Activated naive CD4-positive, alpha-beta T cell treated with anti-CD3 and anti-CD28 coated beads for 36 hours (primary cell): ENCODE data around the gene SH3BP5. TPM values are rescaled to one million over a fixed set of nuclear protein-coding genes. Genes with fewer than 3 reads are reported as not detected.

ENCODE experiments used
- CTCF ChIA-PET: fragments of 350-600 bp; sonication (Branson Sonifier 250); formaldehyde crosslinking; loops from one replicate; lab custom pipeline; 2021; ENCODE audit warnings: antibody characterized with exemption; lab: Charles Lee
- DNase-seq: peaks from one replicate; pipeline ENCODE4 v3.0.0-alpha.2; 2020
- H3K27ac Mint-ChIP-seq: one replicate; pipeline ENCODE4 v1.8.0; 2021; ENCODE audit warnings: mild to moderate bottlenecking, mixed read lengths
- H3K27me3 Mint-ChIP-seq: one replicate; pipeline ENCODE4 v1.8.0; 2021; ENCODE audit warnings: low read depth, mixed read lengths
- H3K36me3 Mint-ChIP-seq: one replicate; pipeline ENCODE4 v1.8.0; 2021; ENCODE audit warnings: low read depth, mixed read lengths
- H3K4me1 Mint-ChIP-seq: one replicate; pipeline ENCODE4 v1.8.0; 2021; ENCODE audit warnings: low read depth, mixed read lengths
- H3K4me3 Mint-ChIP-seq: one replicate; pipeline ENCODE4 v1.8.0; 2021; ENCODE audit warnings: mild to moderate bottlenecking, moderate library complexity, mixed read lengths
- H3K9me3 Mint-ChIP-seq: one replicate; pipeline ENCODE4 v1.8.0; 2021; ENCODE audit warnings: mixed read lengths
- intact Hi-C: fragments of 100-400 bp; cut with micrococcal nuclease; formaldehyde crosslinking; loops from one replicate; pipeline ENCODE4 v1.15.1; 2023
- total RNA-seq, 2 experiments: library from RNA; stranded (reverse); gene quantifications; one replicate each; pipeline ENCODE4 v1.2.3, GENCODE V29; 2021

The SH3BP5 gene
- total RNA-seq, 2 experiments from 2014 or later, result 7.9 to 9.0 TPM

DNA sequence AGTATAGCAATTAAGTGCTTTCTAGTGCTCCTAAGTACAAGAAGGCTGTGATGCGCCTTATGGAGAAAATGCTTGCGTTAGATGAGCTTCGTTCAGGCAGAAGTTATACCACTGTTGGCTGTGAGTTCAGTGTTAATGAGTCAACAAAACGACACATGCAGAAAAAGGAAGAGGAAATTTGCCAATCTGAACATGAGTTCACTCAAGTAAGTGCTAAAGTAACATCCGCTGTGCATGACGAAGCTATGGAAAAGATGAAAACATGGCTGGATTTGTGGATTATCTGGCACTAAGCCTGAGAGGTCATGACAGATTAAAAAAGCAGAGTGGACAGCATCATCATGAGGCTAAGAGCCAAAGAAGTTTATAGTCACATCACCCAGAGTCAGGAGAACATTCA is 36.9 kb downstream of the SH3BP5 start:
- Mint-ChIP-seq H3K4me1 (peaks cover 69% of the 10 kb centered on the region), H3K36me3 (peaks cover 6% of the 10 kb centered on the region), H3K9me3 (no peaks in the 10 kb centered on the region), H3K4me3 (no peak overlapping the region), H3K27ac (no peak overlapping the region), H3K27me3 (no peaks in the 10 kb centered on the region)
- no peak for DNase-seq
- intact Hi-C loops, result no loop called here
- CTCF ChIA-PET, result interaction anchor here (0.9 to 1.6 kb wide), 5 partner anchors 9 to 176 kb away, joined by 3 to 4 read pairs (median 3); no protein-coding TSS in a partner anchor

DNA sequence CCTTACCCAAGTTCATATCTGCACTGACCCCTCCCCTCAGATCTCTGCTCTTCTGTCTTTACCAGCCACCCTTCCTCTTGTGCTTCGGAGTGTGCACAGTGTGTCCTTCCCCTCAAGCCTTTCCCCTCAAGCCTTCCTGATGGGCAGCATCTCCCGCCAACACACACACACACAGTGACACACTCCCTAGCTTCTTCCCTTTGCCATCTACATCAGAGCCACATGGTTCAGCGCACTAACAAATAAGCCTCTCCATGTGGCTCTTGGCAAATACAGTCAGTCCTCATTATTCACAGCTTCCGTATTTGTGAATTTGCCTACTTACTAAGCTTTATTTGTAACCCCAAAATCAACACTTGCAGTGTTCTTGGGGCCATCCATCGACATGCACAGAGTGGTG is 37.5 kb downstream of the SH3BP5 start:
- DNase-seq, result no peak
- CTCF ChIA-PET, result interaction anchor here (1.0 to 1.6 kb wide), 4 partner anchors 9 to 27 kb away, joined by 3 to 4 read pairs (median 4); no protein-coding TSS in a partner anchor
- peaks cover 68% of the 10 kb centered on the region for H3K4me1 Mint-ChIP-seq
- H3K4me3 Mint-ChIP-seq, result no peak overlapping the region
- H3K27ac Mint-ChIP-seq, result peak overlapping the region; percentile 13
- peaks cover 6% of the 10 kb centered on the region for H3K36me3 Mint-ChIP-seq
- H3K9me3 Mint-ChIP-seq, result no peaks in the 10 kb centered on the region
- intact Hi-C loops, result no loop called here
- no peaks in the 10 kb centered on the region for H3K27me3 Mint-ChIP-seq

DNA sequence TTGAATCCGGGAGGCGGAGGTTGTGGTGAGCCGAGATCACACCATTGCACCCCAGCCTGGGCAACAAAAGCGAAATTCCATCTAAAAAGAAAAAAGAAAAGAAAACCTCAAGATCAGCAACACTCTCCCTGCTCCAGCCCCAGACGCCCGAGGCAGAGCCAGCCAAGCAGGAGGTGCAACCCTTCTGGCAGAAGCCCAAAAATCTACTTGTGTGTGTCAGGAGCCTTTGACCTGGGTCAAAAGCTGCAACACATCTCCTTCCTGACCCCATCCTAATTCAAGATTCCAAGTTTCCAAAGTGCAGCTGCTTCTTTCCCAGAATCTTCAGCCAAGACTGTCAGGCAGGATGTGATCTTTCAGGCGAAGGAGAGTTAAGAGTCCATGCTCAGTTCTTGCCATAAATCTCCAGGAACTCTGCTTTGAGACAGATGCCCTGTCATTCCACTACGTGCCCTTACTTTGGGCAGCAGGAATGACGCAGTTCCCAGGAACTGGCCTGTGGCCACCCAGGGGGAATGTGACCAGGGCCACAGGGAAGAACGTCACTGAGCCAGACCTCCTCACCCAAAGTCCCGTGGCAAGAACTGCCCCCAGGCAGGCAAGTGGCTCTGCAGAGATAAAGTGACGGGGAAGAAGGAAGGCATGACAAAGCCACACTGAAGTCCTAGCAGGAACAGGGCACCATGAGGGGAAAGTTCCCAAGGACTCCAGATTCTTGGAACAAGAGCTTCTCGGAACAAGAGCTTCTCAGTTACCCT is 39.4 kb downstream of the SH3BP5 start:
- Mint-ChIP-seq H3K27me3 (no peaks in the 10 kb centered on the region), H3K27ac (no peak overlapping the region), H3K9me3 (no peaks in the 10 kb centered on the region), H3K4me1 (peaks cover 72% of the 10 kb centered on the region), H3K36me3 (peaks cover 3% of the 10 kb centered on the region), H3K4me3 (no peak overlapping the region)
- intact Hi-C loops, result loop anchor here (1.0 kb wide), 5 partner anchors 17 to 85 kb away; no protein-coding TSS in a partner anchor
- CTCF ChIA-PET, result interaction anchor here (0.6 to 2.4 kb wide), 6 partner anchors 12 to 71 kb away, joined by 3 to 6 read pairs (median 3); no protein-coding TSS in a partner anchor
- DNase-seq, result no peak

- H3K9me3 Mint-ChIP-seq, result no peaks in the 10 kb centered on the region
- H3K27ac Mint-ChIP-seq, result peak overlapping the region; percentile 76
- peak overlapping the region; percentile 0 for H3K4me3 Mint-ChIP-seq
- no peaks in the 10 kb centered on the region for H3K36me3 Mint-ChIP-seq
- CTCF ChIA-PET, result interaction anchor here (0.6 to 2.4 kb wide), 10 partner anchors 13 to 88 kb away, joined by 3 to 6 read pairs (median 4); no protein-coding TSS in a partner anchor
- intact Hi-C loops, result loop anchor here (1.0 kb wide), 5 partner anchors 18 to 86 kb away; no protein-coding TSS in a partner anchor
- peak; percentile 84 for DNase-seq
- H3K4me1 Mint-ChIP-seq, result peaks cover 72% of the 10 kb centered on the region
- H3K27me3 Mint-ChIP-seq, result no peaks in the 10 kb centered on the region
These were observed 40.5 kb downstream of the SH3BP5 start for GRCh38 chr3:15291589-15292541.

- DNase-seq, result no peak
- Mint-ChIP-seq H3K36me3 (no peaks in the 10 kb centered on the region), H3K9me3 (no peaks in the 10 kb centered on the region), H3K27me3 (no peaks in the 10 kb centered on the region), H3K27ac (no peak overlapping the region), H3K4me1 (peaks cover 68% of the 10 kb centered on the region), H3K4me3 (no peak overlapping the region)
- intact Hi-C loops, result no loop called here
- CTCF ChIA-PET, result interaction anchor here (0.6 to 2.1 kb wide), 7 partner anchors 14 to 89 kb away, joined by 3 to 6 read pairs (median 4); no protein-coding TSS in a partner anchor
These were observed 41.6 kb downstream of the SH3BP5 start for GRCh38 chr3:15290736-15291135.

GRCh38 chr3:15289661-15290060 is 42.7 kb downstream of the SH3BP5 start:
- intact Hi-C loops, result loop anchor here (1.0 kb wide), 1 partner anchor 9 kb away; no protein-coding TSS in a partner anchor
- Mint-ChIP-seq H3K36me3 (no peaks in the 10 kb centered on the region), H3K4me3 (no peak overlapping the region), H3K4me1 (peaks cover 61% of the 10 kb centered on the region), H3K27ac (no peak overlapping the region), H3K27me3 (no peaks in the 10 kb centered on the region), H3K9me3 (no peaks in the 10 kb centered on the region)
- CTCF ChIA-PET, result interaction anchor here (0.5 to 3.9 kb wide), 6 partner anchors 11 to 717 kb away, joined by 3 to 18 read pairs (median 6); partner anchors contain the start of gene SH3BP5
- no peak for DNase-seq

GRCh38 chr3:15288331-15289035 is 43.9 kb downstream of the SH3BP5 start:
- intact Hi-C loops, result loop anchor here (1.0 kb wide), 1 partner anchor 10 kb away; no protein-coding TSS in a partner anchor
- Mint-ChIP-seq H3K9me3 (no peaks in the 10 kb centered on the region), H3K27ac (no peak overlapping the region), H3K36me3 (no peaks in the 10 kb centered on the region), H3K4me3 (no peak overlapping the region), H3K4me1 (peaks cover 66% of the 10 kb centered on the region), H3K27me3 (no peaks in the 10 kb centered on the region)
- DNase-seq, result no peak
- CTCF ChIA-PET, result interaction anchor here (1.0 to 3.9 kb wide), 6 partner anchors 11 to 45 kb away, joined by 3 to 18 read pairs (median 6); partner anchors contain the start of gene SH3BP5

GRCh38 chr3:15287565-15288330 is 44.6 kb downstream of the SH3BP5 start:
- no peak overlapping the region for H3K4me3 Mint-ChIP-seq
- intact Hi-C loops, result no loop called here
- H3K27me3 Mint-ChIP-seq, result no peaks in the 10 kb centered on the region
- H3K27ac Mint-ChIP-seq, result no peak overlapping the region
- H3K4me1 Mint-ChIP-seq, result peaks cover 61% of the 10 kb centered on the region
- no peaks in the 10 kb centered on the region for H3K36me3 Mint-ChIP-seq
- DNase-seq, result no peak
- H3K9me3 Mint-ChIP-seq, result no peaks in the 10 kb centered on the region
- CTCF ChIA-PET, result interaction anchor here (0.6 to 3.9 kb wide), 8 partner anchors 10 to 270 kb away, joined by 3 to 18 read pairs (median 3); no protein-coding TSS in a partner anchor

GRCh38 chr3:15286022-15286421 is 46.4 kb downstream of the SH3BP5 start:
- H3K4me1 Mint-ChIP-seq, result peaks cover 52% of the 10 kb centered on the region
- no peaks in the 10 kb centered on the region for H3K27me3 Mint-ChIP-seq
- CTCF ChIA-PET, result interaction anchor here (1.5 to 3.9 kb wide), 3 partner anchors 8 to 17 kb away, joined by 3 to 18 read pairs (median 9); no protein-coding TSS in a partner anchor
- no peak for DNase-seq
- no peaks in the 10 kb centered on the region for H3K36me3 Mint-ChIP-seq
- no peak overlapping the region for H3K27ac Mint-ChIP-seq
- no peaks in the 10 kb centered on the region for H3K9me3 Mint-ChIP-seq
- H3K4me3 Mint-ChIP-seq, result no peak overlapping the region
- intact Hi-C loops, result no loop called here

DNA sequence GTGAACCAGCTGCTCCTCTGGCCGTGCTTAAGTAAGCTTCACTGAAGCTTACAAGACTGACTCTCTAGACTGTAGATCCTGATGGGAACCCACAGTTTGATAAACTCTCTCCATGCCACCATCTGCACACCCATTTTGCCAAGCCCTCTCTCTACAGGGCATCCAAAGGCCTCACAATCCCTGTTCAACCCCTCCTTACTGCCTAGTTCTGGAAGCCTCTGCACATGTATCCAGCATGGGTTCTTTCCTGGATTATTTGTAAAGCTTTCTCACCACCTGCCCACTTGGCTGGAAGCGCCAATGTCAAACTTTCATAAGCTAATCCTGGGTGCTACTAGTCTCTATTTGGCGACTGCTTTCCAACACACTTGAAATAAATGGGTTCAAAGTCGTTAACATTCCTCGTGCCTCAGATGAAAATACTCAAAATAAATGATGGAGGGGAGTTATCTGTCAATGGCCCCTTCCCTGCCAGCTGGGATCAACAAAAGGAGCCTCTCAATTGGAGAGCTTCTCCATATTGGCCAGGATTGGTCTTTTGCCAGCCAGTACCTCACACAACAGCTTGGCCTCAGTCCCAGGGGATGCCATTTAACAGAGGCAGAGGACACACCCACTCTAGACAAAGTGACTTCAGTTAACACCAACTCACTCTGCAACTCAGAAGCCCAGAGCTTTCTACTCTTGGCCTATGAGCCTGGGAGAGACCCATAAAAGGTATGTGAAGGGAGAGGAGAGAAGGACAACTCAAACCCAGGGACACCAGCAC is 48.1 kb downstream of the SH3BP5 start:
- H3K9me3 Mint-ChIP-seq, result no peaks in the 10 kb centered on the region
- no peaks in the 10 kb centered on the region for H3K36me3 Mint-ChIP-seq
- H3K4me3 Mint-ChIP-seq, result no peak overlapping the region
- no peak overlapping the region for H3K27ac Mint-ChIP-seq
- no peaks in the 10 kb centered on the region for H3K27me3 Mint-ChIP-seq
- DNase-seq, result no peak
- peaks cover 54% of the 10 kb centered on the region for H3K4me1 Mint-ChIP-seq
- intact Hi-C loops, result no loop called here
- CTCF ChIA-PET, result interaction anchor here (0.8 to 1.5 kb wide), 2 partner anchors 8 to 11 kb away, joined by 3 to 4 read pairs; no protein-coding TSS in a partner anchor
